G401 (cell line): Measurements from ENCODE around the gene NME2. TPM values are rescaled to one million over a fixed set of nuclear protein-coding genes. Genes with fewer than 3 reads are reported as not detected.
"Not testable (repeated sequence)": the region's sequence is repeated elsewhere in the genome, so short reads cannot be mapped to it uniquely, and the experiment has no call there.

Experiments used
- DNase-seq: peaks from one replicate; pipeline ENCODE4 v3.0.0-alpha.2; 2015; ENCODE audit warnings: low spot score
- in situ Hi-C: cut with HindIII; loops from 2 replicates; pipeline ENCODE4 v1.10.0; 2016; ENCODE audit warnings: low sequenced_read_pairs, mixed read lengths
- total RNA-seq: library from RNA; depleted of rRNA; stranded (reverse); fragments of >200 nt; shearing (Covaris generic); gene quantifications from 2 replicates; pipeline ENCODE4 v1.2.3, GENCODE V29; 2014

NME2 gene
- total RNA-seq, 1 experiment from 2014 or later, result 522 TPM

- in situ Hi-C loops, result no loop called here
- DNase-seq, result no peak
Observed at GRCh38 chr17:51150932-51151331, 15.3 kb upstream of the NME2 start.

GRCh38 chr17:51152766-51153209 is 13.4 kb upstream of the NME2 start:
- DNase-seq, result no peak
- in situ Hi-C loops, result no loop called here

- DNase-seq, result peak; percentile 100
- in situ Hi-C loops, result no loop called here
Observed at GRCh38 chr17:51153210-51154072, 12.8 kb upstream of the NME2 start, which contains the start of gene NME1. Gene NME1 (plus strand): TSS chr17:51153559. CDS start chr17:51155655, 2,096 bp downstream.

DNA sequence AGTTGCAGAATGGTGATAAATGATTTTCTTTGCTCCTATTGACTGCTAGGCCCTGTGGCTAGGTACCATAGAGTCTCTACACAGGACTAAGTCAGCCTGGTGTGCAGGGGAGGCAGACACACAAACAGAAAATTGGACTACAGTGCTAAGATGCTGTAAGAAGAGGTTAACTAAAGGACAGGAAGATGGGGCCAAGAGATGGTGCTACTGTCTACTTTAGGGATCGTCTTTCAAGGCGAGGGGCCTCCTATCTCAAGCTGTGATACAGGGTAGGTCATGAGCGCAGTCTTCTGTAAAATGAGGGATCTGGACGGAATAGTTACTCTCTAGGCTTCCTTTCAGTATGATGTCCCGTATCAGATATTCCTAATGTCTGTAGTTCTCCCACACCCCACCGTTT is 12.0 kb upstream of the NME2 start:
- DNase-seq, result no peak
- in situ Hi-C loops, result no loop called here

- in situ Hi-C loops, result no loop called here
- no peak for DNase-seq
Observed at GRCh38 chr17:51155416-51155815, 10.8 kb upstream of the NME2 start.

GRCh38 chr17:51159604-51160003 is 6.6 kb upstream of the NME2 start:
- in situ Hi-C loops, result no loop called here
- no peak for DNase-seq

- no peak for DNase-seq
- in situ Hi-C loops, result no loop called here
Observed at GRCh38 chr17:51161541-51161940, 4.7 kb upstream of the NME2 start.

- peak; percentile 48 for DNase-seq
- in situ Hi-C loops, result no loop called here
Observed at GRCh38 chr17:51164911-51165679, 1.1 kb upstream of the NME2 start.

GRCh38 chr17:51165680-51166197 is 472 bp upstream of the NME2 start:
- in situ Hi-C loops, result no loop called here
- DNase-seq, result peak; percentile 50

- DNase-seq, result peak; percentile 32
Observed at GRCh38 chr17:51166987-51167931, 1.0 kb downstream of the NME2 start.

GRCh38 chr17:51169340-51169739 is 3.1 kb downstream of the NME2 start:
- DNase-seq, result no peak
- in situ Hi-C loops, result no loop called here

More at GRCh38 chr17:51166987-51167931, 1.0 kb downstream of the NME2 start:
- in situ Hi-C loops, result no loop called here

DNA sequence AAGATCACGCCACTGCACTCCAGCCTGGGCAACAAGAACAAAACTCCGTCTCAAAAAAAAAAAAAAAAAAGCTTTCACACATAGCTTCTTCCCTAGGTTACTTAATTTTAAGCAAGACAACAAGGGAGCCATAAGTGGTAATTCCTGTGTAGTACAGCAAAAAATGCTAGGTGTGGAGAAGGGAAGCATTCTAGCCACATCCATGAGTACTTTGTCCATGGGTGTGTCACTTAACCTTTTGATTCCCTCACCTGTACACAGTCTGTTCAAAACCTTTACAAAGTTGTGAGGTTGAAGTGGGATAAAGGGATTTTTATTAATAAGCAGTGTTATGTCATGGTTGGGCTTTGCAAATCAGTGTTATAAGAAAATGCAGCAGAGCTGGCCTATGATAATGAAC is 4.5 kb downstream of the NME2 start:
- DNase-seq, result no peak
- in situ Hi-C loops, result no loop called here

DNA sequence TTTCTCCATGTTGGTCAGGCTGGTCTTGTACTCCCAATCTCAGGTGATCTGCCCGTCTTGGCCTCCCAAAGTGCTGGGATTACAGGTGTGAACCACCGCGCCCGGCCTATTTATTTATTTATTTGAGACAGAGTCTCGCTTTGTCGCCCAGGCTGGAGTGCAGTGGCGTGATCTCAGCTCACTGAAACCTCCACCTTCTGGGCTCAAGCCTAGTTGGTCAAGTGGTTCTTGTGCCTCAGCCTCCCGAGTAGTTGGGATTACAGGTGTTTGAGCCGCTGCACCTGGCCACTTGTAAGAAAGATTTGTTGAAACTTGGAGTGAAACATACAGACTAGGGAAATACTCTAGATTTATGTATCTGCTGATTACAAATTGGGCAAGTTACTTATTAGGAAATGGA is 5.8 kb downstream of the NME2 start:
- DNase-seq, in situ Hi-C loops: not testable (repeated sequence)

DNA sequence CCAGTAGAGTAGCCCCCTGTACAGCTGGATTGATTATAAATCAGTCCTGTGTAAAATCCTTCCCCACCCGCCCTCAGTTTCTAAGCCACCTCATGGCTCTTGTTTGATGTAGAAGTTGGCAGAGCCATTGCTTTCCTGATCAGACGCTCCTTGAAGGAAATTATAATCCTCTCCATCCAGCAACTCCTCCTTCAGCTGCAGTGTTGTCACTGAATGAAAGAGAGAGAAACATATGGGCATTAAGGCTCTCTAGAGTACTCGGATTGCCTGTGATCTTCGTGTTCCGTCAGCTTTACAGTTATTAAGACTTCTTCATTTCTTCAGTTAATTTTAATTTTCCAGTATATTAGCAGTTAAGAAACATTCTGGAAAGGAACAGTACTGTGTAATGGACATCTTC is 14.3 kb downstream of the NME2 start:
- in situ Hi-C loops, result no loop called here
- DNase-seq, result no peak

DNA sequence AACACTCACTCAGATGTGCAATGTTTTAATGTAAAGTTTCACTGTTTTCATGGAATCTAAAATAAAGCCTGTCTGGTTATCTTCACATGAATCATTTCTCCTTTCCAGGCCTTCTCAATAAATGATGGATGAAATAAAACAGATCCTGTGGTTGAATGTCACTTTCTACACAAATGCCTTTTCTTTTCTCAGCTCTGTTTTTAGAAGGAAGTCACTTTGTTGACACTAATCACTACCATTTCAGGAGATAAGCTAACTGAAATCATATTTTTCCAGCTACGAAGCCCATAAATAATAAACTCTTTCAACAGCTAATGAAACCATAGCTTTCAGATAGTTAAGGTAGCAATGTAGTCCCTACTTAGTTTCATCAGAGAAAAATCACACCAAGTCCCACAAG is 17.9 kb downstream of the NME2 start:
- no peak for DNase-seq
- in situ Hi-C loops, result no loop called here

DNA sequence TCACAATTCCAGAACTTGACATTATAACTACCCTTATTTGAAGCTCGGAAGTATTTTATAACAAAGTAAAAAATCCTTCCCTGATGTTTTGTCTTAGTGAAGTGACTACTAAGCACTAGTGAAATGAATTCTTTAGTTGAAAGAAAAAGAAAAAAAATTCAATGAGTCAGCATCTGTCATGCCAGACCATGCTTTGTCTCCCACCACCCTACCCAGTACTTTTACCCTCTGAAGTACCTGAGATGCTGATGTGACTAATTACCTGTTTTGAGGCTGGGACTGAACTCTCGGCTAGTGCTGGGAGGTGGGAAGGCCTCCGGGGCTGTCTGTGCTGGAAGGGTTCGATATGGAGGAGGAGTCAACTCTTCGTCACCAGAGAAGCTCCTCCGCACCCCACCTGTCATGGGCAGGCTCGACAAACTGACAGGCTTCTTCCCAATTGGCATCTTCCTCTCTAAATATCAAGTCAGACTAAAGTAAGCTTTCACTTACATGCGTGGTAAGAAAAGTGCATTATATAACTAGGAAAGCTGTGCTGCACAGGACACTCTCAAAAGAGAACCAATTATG is 19.6 kb downstream of the NME2 start:
- in situ Hi-C loops, result no loop called here

GRCh38 chr17:51188271-51188833 is 22.1 kb downstream of the NME2 start:
- no peak for DNase-seq
- in situ Hi-C loops, result no loop called here

More for the DNA sequence above, 19.6 kb downstream of the NME2 start:
- no peak for DNase-seq

GRCh38 chr17:51189162-51189561 is 23.0 kb downstream of the NME2 start:
- in situ Hi-C loops, result no loop called here
- no peak for DNase-seq
